ENCODE data around the gene AUTS2.

AUTS2 gene

DNA sequence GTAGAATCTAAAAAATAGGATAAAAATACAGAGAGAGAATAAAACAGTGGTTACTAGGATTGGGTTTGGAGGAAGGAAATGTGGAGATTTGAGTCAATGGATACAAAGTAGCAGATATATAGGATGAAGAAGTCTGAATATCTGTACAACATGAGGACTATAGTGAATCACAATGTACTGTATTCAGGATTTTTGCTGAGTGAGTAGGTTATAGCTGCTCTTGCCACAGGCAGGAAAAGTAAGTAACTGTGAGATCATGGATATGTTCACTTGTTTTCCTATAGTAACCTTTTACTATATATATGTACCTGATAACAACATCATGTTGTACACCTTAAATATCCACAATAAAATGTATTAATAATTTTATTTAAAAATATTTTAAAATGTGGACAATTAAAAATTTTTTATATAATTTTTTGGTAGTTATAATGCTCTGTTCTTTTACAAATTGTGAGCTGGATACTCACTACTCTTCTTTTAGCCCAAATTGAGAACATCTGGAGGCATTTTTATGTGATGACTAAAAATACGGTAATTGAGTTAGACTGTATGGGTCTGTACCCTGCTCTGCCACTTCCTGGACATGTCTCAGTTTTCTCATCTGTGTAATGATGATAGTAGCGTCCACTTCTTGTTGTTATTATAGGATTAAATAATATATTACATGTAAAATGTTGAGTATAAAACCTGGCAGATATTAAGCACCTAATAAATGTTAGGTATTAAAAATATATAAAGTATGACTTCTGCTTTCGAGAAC lies 439.1 kb downstream of the AUTS2 start:
- Histone ChIP-seq H3K4me3 (no peak overlapping the region), H3K27ac (no peak overlapping the region), H3K27me3 (no peaks in the 10 kb centered on the region), H3K36me3 (no peaks in the 10 kb centered on the region), H3K9me3 (no peaks in the 10 kb centered on the region), H3K4me1 (no peaks in the 10 kb centered on the region)
- TF ChIP-seq, protein P1, sequence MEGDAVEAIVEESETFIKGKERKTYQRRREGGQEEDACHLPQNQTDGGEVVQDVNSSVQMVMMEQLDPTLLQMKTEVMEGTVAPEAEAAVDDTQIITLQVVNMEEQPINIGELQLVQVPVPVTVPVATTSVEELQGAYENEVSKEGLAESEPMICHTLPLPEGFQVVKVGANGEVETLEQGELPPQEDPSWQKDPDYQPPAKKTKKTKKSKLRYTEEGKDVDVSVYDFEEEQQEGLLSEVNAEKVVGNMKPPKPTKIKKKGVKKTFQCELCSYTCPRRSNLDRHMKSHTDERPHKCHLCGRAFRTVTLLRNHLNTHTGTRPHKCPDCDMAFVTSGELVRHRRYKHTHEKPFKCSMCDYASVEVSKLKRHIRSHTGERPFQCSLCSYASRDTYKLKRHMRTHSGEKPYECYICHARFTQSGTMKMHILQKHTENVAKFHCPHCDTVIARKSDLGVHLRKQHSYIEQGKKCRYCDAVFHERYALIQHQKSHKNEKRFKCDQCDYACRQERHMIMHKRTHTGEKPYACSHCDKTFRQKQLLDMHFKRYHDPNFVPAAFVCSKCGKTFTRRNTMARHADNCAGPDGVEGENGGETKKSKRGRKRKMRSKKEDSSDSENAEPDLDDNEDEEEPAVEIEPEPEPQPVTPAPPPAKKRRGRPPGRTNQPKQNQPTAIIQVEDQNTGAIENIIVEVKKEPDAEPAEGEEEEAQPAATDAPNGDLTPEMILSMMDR (IDR thresholded peaks at IDR 0.05) = no peak
- DNase-seq = no peak
- intact Hi-C loops (cut with DNase I; ENCODE audit: low total_unique reads) = no loop called here

DNA sequence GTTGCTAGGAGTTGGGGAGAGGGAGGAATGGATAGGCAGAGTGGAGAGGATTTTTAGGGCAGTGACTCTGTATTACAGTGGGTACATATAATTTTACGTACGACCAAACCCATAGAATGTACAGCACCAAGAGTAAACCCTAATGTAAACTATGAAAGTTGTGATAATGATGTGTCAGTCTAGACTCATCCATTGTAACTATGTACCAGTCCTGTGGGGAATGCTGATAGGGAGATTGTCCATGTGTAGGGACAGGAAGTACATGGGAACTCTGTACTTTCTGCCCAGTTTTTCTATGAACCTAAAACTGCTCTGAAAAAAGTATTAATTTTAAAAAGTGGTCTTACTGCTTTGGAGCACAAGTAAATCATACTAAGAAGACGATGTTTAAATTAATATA lies 441.8 kb downstream of the AUTS2 start:
- Histone ChIP-seq H3K4me1 (no peaks in the 10 kb centered on the region), H3K9me3 (no peaks in the 10 kb centered on the region), H3K36me3 (no peaks in the 10 kb centered on the region), H3K27ac (no peak overlapping the region), H3K4me3 (no peak overlapping the region), H3K27me3 (no peaks in the 10 kb centered on the region)
- intact Hi-C loops (cut with DNase I; ENCODE audit: low total_unique reads) = loop anchor here (5.0 kb wide), 1 partner anchor 657 kb away; no protein-coding TSS in a partner anchor
- TF ChIP-seq, protein P1 (IDR thresholded peaks at IDR 0.05) = no peak
- DNase-seq = no peak

DNA sequence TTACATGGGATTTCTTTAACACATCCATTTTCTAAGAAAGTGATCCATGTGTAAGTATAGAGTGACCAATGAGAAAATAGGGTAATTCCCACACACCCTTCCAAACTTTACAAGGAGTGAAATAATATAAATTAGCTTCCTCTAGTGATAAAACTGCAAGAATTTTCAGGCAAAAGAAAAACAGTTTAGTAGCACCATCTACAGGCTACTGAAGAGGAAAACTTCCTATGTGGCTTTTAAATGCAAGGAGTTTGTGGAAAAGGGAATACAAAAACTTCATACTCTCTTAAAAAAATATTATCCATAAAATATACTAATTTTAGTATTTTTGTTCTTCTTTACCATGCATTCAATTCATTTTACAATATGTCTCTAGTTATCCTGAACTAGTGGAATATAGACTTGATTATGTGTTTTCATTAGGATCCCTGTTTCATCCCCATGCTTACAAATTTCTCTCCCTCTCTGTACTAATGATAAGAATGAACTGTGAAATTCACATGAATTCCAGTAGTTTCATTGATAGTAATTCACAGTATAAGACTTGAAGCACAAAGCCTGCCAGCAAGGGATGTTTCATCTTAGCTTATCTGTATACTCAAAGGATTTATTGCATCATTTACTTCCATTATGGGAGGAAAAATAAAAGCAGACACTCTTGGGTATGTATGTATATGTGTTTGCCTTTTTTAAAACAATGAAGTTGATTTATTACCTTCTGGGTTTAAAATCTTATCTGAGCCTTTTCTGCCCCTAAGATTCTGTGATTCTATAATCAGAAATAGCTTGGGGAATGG lies 442.9 kb downstream of the AUTS2 start:
- H3K4me3 ChIP-seq = no peak overlapping the region
- no peaks in the 10 kb centered on the region for H3K27me3 ChIP-seq
- H3K36me3 ChIP-seq = no peaks in the 10 kb centered on the region
- TF ChIP-seq, protein P1 (IDR thresholded peaks at IDR 0.05) = peak in 1 of 2 experiments; percentile 23
- DNase-seq = no peak
- no peaks in the 10 kb centered on the region for H3K9me3 ChIP-seq
- intact Hi-C loops (cut with DNase I; ENCODE audit: low total_unique reads) = loop anchor here (5.0 kb wide), 1 partner anchor 656 kb away; no protein-coding TSS in a partner anchor
- no peaks in the 10 kb centered on the region for H3K4me1 ChIP-seq
- no peak overlapping the region for H3K27ac ChIP-seq

DNA sequence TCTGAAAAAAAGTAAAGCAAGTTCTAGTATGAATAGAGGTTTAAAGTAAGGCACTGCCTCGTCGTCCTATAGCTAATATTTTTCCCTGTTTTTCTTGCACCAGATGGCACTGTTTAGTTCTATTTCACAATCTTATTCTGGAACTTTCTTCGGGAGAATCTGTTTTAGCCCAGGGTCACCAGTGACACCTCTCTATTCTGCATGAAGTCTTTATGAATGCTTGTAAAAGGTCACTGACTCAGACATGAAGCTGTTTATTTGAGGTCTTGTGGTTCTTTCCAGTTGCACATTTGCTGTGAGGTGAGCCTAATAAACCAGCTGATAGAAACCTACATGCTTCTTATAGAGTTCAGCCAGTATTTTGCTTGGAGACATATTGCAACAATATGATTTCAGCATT lies 444.3 kb downstream of the AUTS2 start:
- Histone ChIP-seq H3K4me1 (no peaks in the 10 kb centered on the region), H3K27ac (no peak overlapping the region), H3K27me3 (no peaks in the 10 kb centered on the region), H3K4me3 (no peak overlapping the region), H3K9me3 (no peaks in the 10 kb centered on the region), H3K36me3 (no peaks in the 10 kb centered on the region)
- DNase-seq = no peak
- intact Hi-C loops (cut with DNase I; ENCODE audit: low total_unique reads) = loop anchor here (5.0 kb wide), 1 partner anchor 655 kb away; no protein-coding TSS in a partner anchor
- TF ChIP-seq, protein P1 (IDR thresholded peaks at IDR 0.05) = peak in 1 of 2 experiments; percentile 31

DNA sequence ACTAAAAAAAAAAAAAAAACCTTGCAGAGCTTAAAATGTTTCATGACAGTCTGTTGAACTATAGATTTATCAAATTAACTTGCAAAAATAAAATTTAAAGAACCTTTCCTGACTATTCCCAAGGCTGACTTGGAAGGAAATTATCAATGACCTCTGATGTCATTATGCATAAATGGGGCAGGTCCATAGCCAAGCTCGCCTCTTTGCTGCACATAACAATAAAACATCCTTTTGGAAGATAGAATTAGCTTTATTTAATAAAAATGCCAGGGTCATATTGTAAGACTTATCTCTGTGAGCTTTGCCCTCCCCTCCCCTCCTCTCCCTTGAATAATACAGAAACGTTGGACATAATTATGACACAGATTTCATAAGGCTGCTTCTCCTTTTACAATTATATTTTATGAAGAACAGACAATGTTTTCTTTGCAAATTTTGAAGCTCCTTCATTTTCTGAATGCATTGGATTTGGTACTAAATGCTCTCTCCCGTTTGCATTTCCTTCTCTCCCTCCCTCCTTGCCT lies 444.8 kb downstream of the AUTS2 start:
- TF ChIP-seq, protein P1 (IDR thresholded peaks at IDR 0.05) = no peak
- no peak overlapping the region for H3K27ac ChIP-seq

More for the DNA sequence above, 444.8 kb downstream of the AUTS2 start:
- DNase-seq = no peak
- Histone ChIP-seq H3K27me3 (no peaks in the 10 kb centered on the region), H3K4me3 (no peak overlapping the region), H3K9me3 (no peaks in the 10 kb centered on the region), H3K4me1 (no peaks in the 10 kb centered on the region), H3K36me3 (no peaks in the 10 kb centered on the region)
- intact Hi-C loops (cut with DNase I; ENCODE audit: low total_unique reads) = loop anchor here (5.0 kb wide), 1 partner anchor 654 kb away; no protein-coding TSS in a partner anchor
